ENCODE data around the gene KAZN.
A peak's percentile ranks its signal among the peaks of the same experiment; 100 is the strongest.

GRCh38 chr1:15089258-15089992, 490.9 kb downstream of the KAZN start:
- no peak for TF ChIP-seq FOXA1 (IDR thresholded peaks at IDR 0.05)
- TF ChIP-seq ZNF384 (IDR thresholded peaks at IDR 0.05): peak; percentile 58; the same call in 1 of the 2 replicates
- no peak for TF ChIP-seq TARDBP (IDR thresholded peaks at IDR 0.05)
- no peak for TF ChIP-seq ELF4 (IDR thresholded peaks at IDR 0.05)
- TF ChIP-seq FOXM1 (IDR thresholded peaks at IDR 0.05; ENCODE audit: borderline replicate concordance): no peak
- TF ChIP-seq FOXK2 (IDR thresholded peaks at IDR 0.05): no peak
- no peak for TF ChIP-seq SP1 (IDR thresholded peaks at IDR 0.05)
- no peak for TF ChIP-seq LEF1 (IDR thresholded peaks at IDR 0.05; ENCODE audit: borderline replicate concordance)
- TF ChIP-seq BHLHE40 (IDR thresholded peaks at IDR 0.05; ENCODE audit: borderline replicate concordance): no peak
- no peak for TF ChIP-seq NFRKB (IDR thresholded peaks at IDR 0.05)
- no peak for TF ChIP-seq CTBP1 (IDR thresholded peaks at IDR 0.05; ENCODE audit: borderline replicate concordance)

Data from HEK293T (cell line).